Measurements from ENCODE around the gene CENPF.

- TF ChIP-seq, protein P1, sequence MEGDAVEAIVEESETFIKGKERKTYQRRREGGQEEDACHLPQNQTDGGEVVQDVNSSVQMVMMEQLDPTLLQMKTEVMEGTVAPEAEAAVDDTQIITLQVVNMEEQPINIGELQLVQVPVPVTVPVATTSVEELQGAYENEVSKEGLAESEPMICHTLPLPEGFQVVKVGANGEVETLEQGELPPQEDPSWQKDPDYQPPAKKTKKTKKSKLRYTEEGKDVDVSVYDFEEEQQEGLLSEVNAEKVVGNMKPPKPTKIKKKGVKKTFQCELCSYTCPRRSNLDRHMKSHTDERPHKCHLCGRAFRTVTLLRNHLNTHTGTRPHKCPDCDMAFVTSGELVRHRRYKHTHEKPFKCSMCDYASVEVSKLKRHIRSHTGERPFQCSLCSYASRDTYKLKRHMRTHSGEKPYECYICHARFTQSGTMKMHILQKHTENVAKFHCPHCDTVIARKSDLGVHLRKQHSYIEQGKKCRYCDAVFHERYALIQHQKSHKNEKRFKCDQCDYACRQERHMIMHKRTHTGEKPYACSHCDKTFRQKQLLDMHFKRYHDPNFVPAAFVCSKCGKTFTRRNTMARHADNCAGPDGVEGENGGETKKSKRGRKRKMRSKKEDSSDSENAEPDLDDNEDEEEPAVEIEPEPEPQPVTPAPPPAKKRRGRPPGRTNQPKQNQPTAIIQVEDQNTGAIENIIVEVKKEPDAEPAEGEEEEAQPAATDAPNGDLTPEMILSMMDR (IDR thresholded peaks at IDR 0.05; ENCODE audit: poor library complexity, severe bottlenecking) = no peak
- TF ChIP-seq POLR2AphosphoS5 (IDR thresholded peaks at IDR 0.05) (no peak), RAD21 (conservative IDR thresholded peaks at IDR 0.05) (no peak), TAF1 (IDR thresholded peaks at IDR 0.05; ENCODE audit: low read depth) (no peak)
Observed at GRCh38 chr1:214708321-214708955, 105.4 kb downstream of the CENPF start.

All from neural cell (in vitro differentiated cells).